Activated T-cell treated with anti-CD3 and anti-CD28 coated beads, Interleukin-2, amount 50 U/mL, for 72 hours (primary cell): ENCODE data around the gene SLC23A2. TPM values are rescaled to one million over a fixed set of nuclear protein-coding genes. Genes with fewer than 3 reads are reported as not detected.
A peak's percentile ranks its signal among the peaks of the same experiment; 100 is the strongest.
"Not testable (repeated sequence)": the region's sequence is repeated elsewhere in the genome, so short reads cannot be mapped to it uniquely, and the experiment has no call there.

ENCODE experiments used
- ATAC-seq, 2 donors: fragments of 150-1000 bp; cut with Tn5 transposase; replicated peaks in 1 of 2; 2 replicates each; pipeline ENCODE4 v1.10.0; 2021; ENCODE audit warnings: moderate library complexity in 2 of 2, mild to moderate bottlenecking in 1 of 2
- DNase-seq, 2 donors: peaks; one replicate each; pipeline ENCODE4 v3.0.0; 2021 to 2022; ENCODE audit warnings: mixed read lengths in 1 of 2
- H3K27ac Mint-ChIP-seq: one replicate; pipeline ENCODE4 v1.8.0; 2022; ENCODE audit warnings: mild to moderate bottlenecking, moderate library complexity, mixed read lengths
- H3K27me3 Mint-ChIP-seq: one replicate; pipeline ENCODE4 v1.8.0; 2022; ENCODE audit warnings: low read depth, mixed read lengths
- H3K36me3 Mint-ChIP-seq, 2 donors: one replicate each; pipeline ENCODE4 v1.8.0; 2022; ENCODE audit warnings: mixed read lengths in 2 of 2, mild to moderate bottlenecking in 1 of 2; ENCODE audit not compliant: insufficient read depth in 2 of 2
- H3K4me1 Mint-ChIP-seq: one replicate; pipeline ENCODE4 v1.8.0; 2022; ENCODE audit warnings: low read depth, mixed read lengths
- H3K4me3 Mint-ChIP-seq, 2 donors: one replicate each; pipeline ENCODE4 v1.8.0; 2022; ENCODE audit warnings: mild to moderate bottlenecking in 2 of 2, mixed read lengths in 2 of 2, moderate library complexity in 2 of 2
- H3K9me3 Mint-ChIP-seq, 2 donors: one replicate each; pipeline ENCODE4 v1.8.0; 2022; ENCODE audit warnings: mixed read lengths in 2 of 2
- total RNA-seq, 2 donors: library from RNA; stranded (reverse); gene quantifications; one replicate each; pipeline ENCODE4 v1.2.3, GENCODE V29; 2022

The SLC23A2 gene
- total RNA-seq, 2 donors from 2014 or later = 21.4 to 22.2 TPM

GRCh38 chr20:4862661-4863060, 138.6 kb downstream of the SLC23A2 start:
- ATAC-seq (no peak), DNase-seq (no peak)
- H3K27me3 Mint-ChIP-seq = no peaks in the 10 kb centered on the region
- no peaks in the 10 kb centered on the region for H3K4me1 Mint-ChIP-seq
- H3K36me3 Mint-ChIP-seq = peaks cover 1 to 13% of the 10 kb centered on the region in 2 donors
- H3K9me3 Mint-ChIP-seq = no peaks in the 10 kb centered on the region
- H3K4me3 Mint-ChIP-seq = no peak overlapping the region
- no peak overlapping the region for H3K27ac Mint-ChIP-seq

DNA sequence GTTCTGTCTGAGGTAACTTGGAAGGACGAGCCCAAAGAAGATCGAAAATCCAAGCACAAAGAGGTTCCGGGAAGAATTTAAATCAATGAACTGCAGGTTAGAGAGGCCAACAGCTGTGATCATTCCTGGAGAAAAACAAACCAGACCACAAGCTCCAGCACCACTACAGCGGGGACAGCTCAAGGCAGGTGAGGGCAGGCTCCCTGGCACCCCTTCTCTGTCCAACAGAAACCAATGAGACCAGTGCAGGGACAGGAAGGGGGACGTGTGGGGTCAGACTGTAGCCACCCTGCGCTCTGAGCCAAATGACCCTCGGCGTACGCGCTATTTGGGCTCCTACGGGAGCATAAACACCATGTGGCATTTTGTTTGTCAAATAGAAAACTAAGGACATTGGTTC, 139.3 kb downstream of the SLC23A2 start:
- Mint-ChIP-seq H3K27me3 (no peaks in the 10 kb centered on the region), H3K4me3 (no peak overlapping the region), H3K27ac (no peak overlapping the region), H3K36me3 (peaks cover 1 to 13% of the 10 kb centered on the region in 2 donors), H3K9me3 (no peaks in the 10 kb centered on the region), H3K4me1 (no peaks in the 10 kb centered on the region)
- no peak for ATAC-seq
- DNase-seq = no peak

- peak overlapping the region; percentile 43 for H3K27ac Mint-ChIP-seq
- no peaks in the 10 kb centered on the region for H3K27me3 Mint-ChIP-seq
- no peaks in the 10 kb centered on the region for H3K9me3 Mint-ChIP-seq
- no peak for DNase-seq
- H3K4me3 Mint-ChIP-seq = no peak overlapping the region
- no peak for ATAC-seq
- H3K36me3 Mint-ChIP-seq = peaks cover 1 to 13% of the 10 kb centered on the region in 2 donors
- H3K4me1 Mint-ChIP-seq = no peaks in the 10 kb centered on the region
These were observed 143.3 kb downstream of the SLC23A2 start for GRCh38 chr20:4858000-4858399.

GRCh38 chr20:4856022-4856755, 145.1 kb downstream of the SLC23A2 start:
- no peak overlapping the region for H3K4me3 Mint-ChIP-seq

DNA sequence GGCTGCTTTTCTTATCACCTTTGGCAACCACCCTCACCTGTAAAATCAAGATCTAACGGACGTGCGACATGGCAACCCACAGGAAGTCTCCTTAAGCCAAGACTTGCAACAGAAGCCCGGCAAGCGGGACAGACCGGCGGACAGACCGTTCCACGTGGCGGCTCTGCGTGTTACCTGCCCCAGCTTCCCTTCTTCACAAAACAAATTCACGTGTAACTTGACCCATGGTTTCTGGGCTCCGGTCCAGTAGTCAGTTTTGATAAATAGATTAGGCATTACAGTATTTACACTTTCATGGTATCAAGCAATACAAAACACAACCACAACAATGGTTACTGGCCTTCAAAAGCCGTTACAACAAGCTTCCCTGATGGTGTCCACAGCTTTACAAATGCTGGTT, 145.8 kb downstream of the SLC23A2 start:
- ATAC-seq (no peak), DNase-seq (no peak)
- no peak overlapping the region for H3K4me3 Mint-ChIP-seq
- no peaks in the 10 kb centered on the region for H3K4me1 Mint-ChIP-seq
- H3K9me3 Mint-ChIP-seq = no peaks in the 10 kb centered on the region
- no peak overlapping the region for H3K27ac Mint-ChIP-seq
- H3K27me3 Mint-ChIP-seq = no peaks in the 10 kb centered on the region
- peaks cover 1 to 13% of the 10 kb centered on the region in 2 donors for H3K36me3 Mint-ChIP-seq

More at GRCh38 chr20:4856022-4856755, 145.1 kb downstream of the SLC23A2 start:
- Mint-ChIP-seq H3K9me3 (no peaks in the 10 kb centered on the region), H3K27me3 (no peaks in the 10 kb centered on the region), H3K27ac (no peak overlapping the region), H3K4me1 (no peaks in the 10 kb centered on the region), H3K36me3 (peaks cover 1 to 13% of the 10 kb centered on the region in 2 donors)
- ATAC-seq (no peak), DNase-seq (no peak)

DNA sequence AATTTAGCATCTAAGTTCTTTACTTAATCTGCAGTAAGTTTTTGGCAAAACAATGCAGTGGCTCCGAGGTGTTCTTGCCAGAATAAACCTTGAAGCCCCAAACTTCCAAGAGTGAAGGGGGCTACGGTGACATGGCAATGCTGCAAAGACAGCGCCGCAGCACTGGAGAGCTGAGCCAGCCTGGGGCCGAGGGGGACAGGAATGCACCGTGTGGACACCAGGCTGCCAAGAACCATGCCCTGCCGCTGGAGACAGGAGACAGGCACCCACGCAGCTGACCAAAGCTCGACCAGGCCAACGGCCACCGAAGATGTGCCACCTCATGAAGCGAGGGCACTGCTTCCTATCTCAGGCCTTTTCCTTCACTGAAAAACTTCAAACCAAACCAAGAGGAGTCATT, 146.2 kb downstream of the SLC23A2 start:
- Mint-ChIP-seq H3K4me1 (no peaks in the 10 kb centered on the region), H3K9me3 (no peaks in the 10 kb centered on the region), H3K27ac (no peak overlapping the region), H3K4me3 (no peak overlapping the region), H3K27me3 (no peaks in the 10 kb centered on the region), H3K36me3 (peaks cover 1 to 12% of the 10 kb centered on the region in 2 donors)
- no peak for ATAC-seq
- DNase-seq = no peak

GRCh38 chr20:4854561-4854901, 146.8 kb downstream of the SLC23A2 start:
- no peaks in the 10 kb centered on the region for H3K27me3 Mint-ChIP-seq
- H3K27ac Mint-ChIP-seq = no peak overlapping the region
- DNase-seq = no peak
- H3K36me3 Mint-ChIP-seq = peaks cover 1 to 12% of the 10 kb centered on the region in 2 donors
- ATAC-seq = no peak
- no peaks in the 10 kb centered on the region for H3K9me3 Mint-ChIP-seq
- H3K4me3 Mint-ChIP-seq = no peak overlapping the region
- H3K4me1 Mint-ChIP-seq = no peaks in the 10 kb centered on the region

DNA sequence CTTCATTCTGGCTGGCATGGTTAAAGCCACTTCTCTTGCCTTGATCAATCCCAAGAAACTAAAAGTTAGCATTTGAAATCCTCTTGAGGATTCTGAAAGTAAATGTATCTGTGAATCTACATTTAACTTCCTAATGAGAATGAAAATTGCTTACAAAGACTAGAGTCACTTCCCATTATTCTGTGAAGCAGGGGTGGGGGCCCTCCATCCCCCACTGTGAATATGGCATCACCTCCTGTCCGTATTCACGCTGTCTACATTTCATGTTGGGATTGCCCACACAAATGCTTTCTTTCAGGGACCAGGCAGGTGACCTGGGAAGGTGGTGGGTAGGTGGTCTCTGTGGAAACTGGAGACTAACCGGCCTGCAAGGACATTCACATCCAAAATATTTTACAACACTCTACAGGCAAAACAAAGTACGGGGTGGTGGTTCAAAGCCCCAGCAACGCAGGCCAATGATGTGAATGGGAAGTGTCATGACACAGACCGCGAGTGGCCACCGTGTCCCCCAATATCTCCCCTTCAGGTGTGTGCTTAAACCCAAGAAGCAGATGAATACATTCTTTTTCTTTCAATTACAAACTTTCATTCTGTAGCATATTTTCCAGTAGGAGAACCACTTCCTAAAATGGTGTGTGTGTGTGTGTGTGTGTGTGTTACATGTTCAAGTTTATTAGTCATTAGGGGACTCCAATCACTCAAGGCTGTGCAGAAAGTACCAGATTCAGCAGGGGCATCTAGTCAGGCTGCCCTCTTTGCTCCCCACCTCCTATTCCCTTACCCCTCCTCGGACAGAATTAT, 147.4 kb downstream of the SLC23A2 start:
- DNase-seq (no peak), ATAC-seq (no peak)
- H3K36me3 Mint-ChIP-seq = peaks cover 0 to 12% of the 10 kb centered on the region in 2 donors
- H3K27me3 Mint-ChIP-seq = no peaks in the 10 kb centered on the region
- H3K4me1 Mint-ChIP-seq = no peaks in the 10 kb centered on the region
- no peaks in the 10 kb centered on the region for H3K9me3 Mint-ChIP-seq
- H3K4me3 Mint-ChIP-seq = no peak overlapping the region
- no peak overlapping the region for H3K27ac Mint-ChIP-seq

- DNase-seq (no peak), ATAC-seq (no peak)
- Mint-ChIP-seq H3K4me1 (no peaks in the 10 kb centered on the region), H3K27ac (no peak overlapping the region), H3K9me3 (no peaks in the 10 kb centered on the region), H3K27me3 (no peaks in the 10 kb centered on the region), H3K36me3 (peaks cover 0 to 4% of the 10 kb centered on the region in 2 donors), H3K4me3 (no peak overlapping the region)
These were observed 148.3 kb downstream of the SLC23A2 start for GRCh38 chr20:4853004-4853403.

- no peaks in the 10 kb centered on the region for H3K36me3 Mint-ChIP-seq
- H3K4me1 Mint-ChIP-seq = no peaks in the 10 kb centered on the region
- DNase-seq = no peak
- H3K27me3 Mint-ChIP-seq = no peaks in the 10 kb centered on the region
- H3K4me3 Mint-ChIP-seq = no peak overlapping the region
- ATAC-seq = no peak
- H3K27ac Mint-ChIP-seq = no peak overlapping the region
- H3K9me3 Mint-ChIP-seq = no peaks in the 10 kb centered on the region
These were observed 150.3 kb downstream of the SLC23A2 start for GRCh38 chr20:4850960-4851359.

- H3K27ac Mint-ChIP-seq, H3K27me3 Mint-ChIP-seq, DNase-seq, H3K36me3 Mint-ChIP-seq, ATAC-seq, H3K9me3 Mint-ChIP-seq, H3K4me3 Mint-ChIP-seq: not testable (repeated sequence)
- H3K4me1 Mint-ChIP-seq = peaks cover 18% of the 10 kb centered on the region
These were observed 152.5 kb downstream of the SLC23A2 start for GRCh38 chr20:4848829-4849228.

GRCh38 chr20:4848041-4848440, 153.3 kb downstream of the SLC23A2 start:
- ATAC-seq (no peak), DNase-seq (no peak)
- H3K36me3 Mint-ChIP-seq = no peaks in the 10 kb centered on the region
- peaks cover 18% of the 10 kb centered on the region for H3K4me1 Mint-ChIP-seq
- no peaks in the 10 kb centered on the region for H3K27me3 Mint-ChIP-seq
- H3K27ac Mint-ChIP-seq = no peak overlapping the region
- H3K4me3 Mint-ChIP-seq = no peak overlapping the region
- peaks cover 1 to 2% of the 10 kb centered on the region in 2 donors for H3K9me3 Mint-ChIP-seq

GRCh38 chr20:4846821-4847220, 154.5 kb downstream of the SLC23A2 start:
- no peak for DNase-seq
- Mint-ChIP-seq H3K27ac (no peak overlapping the region), H3K9me3 (peaks cover 1 to 2% of the 10 kb centered on the region in 2 donors), H3K36me3 (no peaks in the 10 kb centered on the region), H3K4me1 (peaks cover 18% of the 10 kb centered on the region), H3K4me3 (no peak overlapping the region), H3K27me3 (no peaks in the 10 kb centered on the region)
- ATAC-seq = no peak
